Activated naive CD4-positive, alpha-beta T cell treated with anti-CD3 and anti-CD28 coated beads, Interleukin-2, amount 50 U/mL, for 16 hours (primary cell): ENCODE data around the gene TMEM114.
A peak's percentile ranks its signal among the peaks of the same experiment; 100 is the strongest.
"Not testable (repeated sequence)": the region's sequence is repeated elsewhere in the genome, so short reads cannot be mapped to it uniquely, and the experiment has no call there.

Experiments
- DNase-seq: peaks from one replicate; pipeline ENCODE4 v3.0.0-alpha.2; 2020

Gene TMEM114

GRCh38 chr16:8572919-8573724, 17.2 kb downstream of the TMEM114 start:
- DNase-seq, result no peak

DNA sequence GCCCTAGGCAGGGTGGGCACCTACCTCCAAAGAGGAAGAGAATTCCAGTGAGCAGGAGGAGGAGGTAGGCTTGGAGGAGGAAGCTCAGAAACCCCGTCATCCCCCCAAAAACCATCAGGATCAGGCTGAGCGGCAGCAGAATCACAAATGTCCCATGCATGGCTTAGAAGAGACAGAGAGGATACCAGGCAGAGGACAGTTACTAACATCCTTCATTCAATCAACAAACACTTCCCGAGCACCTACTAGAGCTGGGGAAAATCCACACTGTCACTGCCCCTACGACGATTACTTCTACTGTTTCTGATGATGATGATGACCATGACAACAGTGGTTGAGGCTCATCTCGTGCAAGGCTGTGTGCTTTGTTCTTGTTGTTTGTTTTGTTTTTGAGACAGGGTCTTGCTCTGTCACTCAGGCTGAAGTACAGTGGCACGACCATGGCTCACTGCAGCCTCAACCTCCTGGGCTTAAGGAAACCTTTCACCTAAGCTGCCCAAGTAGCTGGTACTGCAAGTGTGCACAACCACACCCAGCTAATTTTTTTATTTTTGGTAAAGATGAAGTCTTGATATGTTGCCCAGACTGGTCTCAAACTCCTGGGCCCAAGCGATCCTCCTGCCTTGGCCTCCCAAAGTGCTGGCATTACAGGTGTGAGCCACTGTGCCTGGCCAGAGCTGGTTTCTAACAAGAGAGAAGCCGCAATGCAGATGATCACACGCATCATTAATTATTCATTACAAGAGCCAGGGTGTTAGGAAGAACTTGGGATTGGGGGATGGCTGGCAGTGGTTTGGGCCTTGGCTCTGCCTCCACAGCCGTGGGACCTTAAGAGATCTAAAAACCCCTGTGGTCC, 18.0 kb downstream of the TMEM114 start:
- no peak for DNase-seq

GRCh38 chr16:8571061-8571596, 19.2 kb downstream of the TMEM114 start:
- DNase-seq, result no peak

DNA sequence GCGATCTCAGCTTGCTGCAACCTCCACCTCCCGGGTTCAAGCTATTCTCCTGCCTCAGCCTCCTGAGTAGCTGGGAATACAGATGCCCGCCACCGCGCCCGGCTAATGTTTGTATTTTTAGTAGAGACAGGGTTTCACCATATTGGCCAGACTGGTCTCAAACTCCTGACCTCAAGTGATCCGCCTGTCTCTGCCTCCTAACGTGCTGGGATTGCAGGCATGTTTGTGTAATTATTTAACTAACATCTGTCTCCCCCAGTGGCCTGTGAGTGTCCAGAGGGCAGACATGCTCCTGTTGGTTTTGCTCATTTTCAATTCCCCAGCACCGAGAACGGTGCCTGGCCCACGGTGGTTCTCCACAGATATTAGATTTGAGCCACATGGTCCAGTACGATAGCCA, 19.9 kb downstream of the TMEM114 start:
- not testable (repeated sequence) for DNase-seq

DNA sequence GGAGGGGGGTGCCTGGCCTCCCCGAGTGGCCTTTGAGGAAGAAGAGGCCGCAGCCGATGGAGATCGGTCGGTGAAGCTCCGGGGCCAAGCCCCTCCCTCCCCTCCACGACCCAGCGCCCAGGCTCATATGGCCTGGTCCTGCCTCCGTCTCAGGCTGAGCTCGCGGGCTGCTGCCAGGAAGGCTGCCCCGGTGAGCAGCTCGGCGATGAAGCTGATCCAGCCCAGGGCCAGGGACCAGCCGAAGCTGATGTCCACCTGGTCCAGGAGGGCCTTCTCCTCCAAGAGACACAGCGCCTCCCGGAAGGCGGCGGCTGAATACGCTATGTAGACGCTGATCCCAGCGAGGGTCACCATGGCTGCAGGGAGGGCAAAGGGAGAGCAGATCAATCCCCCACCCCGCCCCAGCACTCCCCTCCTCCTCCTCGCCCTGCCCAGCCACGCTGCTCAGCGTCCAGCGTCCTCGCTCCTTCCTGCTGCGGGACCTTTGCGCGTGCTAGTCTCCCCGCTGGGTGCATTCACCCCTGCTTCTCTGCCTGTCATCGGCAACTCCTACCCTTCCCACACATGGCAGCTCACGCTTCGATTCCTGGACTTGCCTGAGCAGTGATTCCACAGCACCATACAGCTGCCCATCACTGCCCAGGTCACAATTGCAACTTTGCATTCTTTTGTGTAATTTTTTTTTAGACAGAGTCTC, 20.5 kb downstream of the TMEM114 start:
- no peak for DNase-seq

DNA sequence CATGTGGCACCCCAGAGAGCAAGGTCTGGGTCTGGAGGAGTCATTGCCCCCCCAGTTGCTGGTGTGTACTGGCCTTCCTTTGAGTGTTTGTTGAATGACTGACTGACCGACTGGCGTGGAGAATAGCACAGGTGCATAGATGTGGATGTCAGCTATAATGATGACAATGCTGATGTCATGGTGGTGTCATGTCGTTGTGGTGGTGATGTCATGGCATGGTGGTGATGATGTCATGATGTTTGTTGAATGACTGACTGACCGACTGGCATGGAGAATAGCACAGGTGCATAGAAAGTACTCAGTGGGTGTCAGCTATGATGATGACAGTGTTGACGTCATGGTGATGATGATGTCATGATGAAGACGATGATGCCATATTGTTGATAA, 22.1 kb downstream of the TMEM114 start:
- no peak for DNase-seq

- peak; percentile 71 for DNase-seq
Measured at GRCh38 chr16:8567355-8568230, 22.7 kb downstream of the TMEM114 start.

DNA sequence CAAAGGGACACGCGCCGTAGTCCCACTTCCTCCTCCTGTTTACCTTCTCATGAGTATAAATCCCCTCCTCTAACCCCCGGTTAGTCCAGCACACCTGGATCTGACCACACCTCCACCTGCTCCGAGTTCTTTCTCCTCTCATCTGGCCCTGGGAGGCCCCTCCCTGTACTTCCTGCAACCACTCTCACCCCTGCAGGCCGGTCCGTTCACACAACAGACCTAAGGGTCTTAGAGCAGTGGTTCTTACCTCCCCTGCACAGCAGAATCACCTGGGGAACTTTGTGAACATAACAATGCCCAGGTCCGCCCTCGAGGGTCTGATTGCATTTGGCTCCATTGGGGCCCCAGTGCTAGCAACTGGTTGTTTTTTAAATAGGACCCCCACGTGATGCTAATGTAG, 24.8 kb downstream of the TMEM114 start:
- no peak for DNase-seq

DNA sequence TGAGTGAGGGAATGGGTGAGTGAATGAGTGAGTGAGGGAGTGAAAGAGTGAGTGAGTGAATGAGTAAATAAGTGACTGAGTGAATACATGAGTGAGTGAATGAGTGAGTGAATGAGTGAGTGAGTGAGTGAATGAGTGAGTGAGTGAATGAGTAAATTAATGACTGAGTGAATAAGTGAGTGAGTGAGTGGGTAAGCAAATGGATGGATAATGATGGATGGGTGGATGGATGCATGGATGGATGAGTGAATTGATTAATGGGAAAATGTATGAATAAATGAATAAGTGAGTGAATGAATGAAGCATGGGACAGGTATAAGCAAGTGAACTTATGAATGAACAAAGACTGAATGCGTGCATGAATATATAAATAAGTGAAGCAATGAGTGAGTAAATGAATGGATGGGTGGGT, 25.4 kb downstream of the TMEM114 start:
- DNase-seq, result no peak

DNA sequence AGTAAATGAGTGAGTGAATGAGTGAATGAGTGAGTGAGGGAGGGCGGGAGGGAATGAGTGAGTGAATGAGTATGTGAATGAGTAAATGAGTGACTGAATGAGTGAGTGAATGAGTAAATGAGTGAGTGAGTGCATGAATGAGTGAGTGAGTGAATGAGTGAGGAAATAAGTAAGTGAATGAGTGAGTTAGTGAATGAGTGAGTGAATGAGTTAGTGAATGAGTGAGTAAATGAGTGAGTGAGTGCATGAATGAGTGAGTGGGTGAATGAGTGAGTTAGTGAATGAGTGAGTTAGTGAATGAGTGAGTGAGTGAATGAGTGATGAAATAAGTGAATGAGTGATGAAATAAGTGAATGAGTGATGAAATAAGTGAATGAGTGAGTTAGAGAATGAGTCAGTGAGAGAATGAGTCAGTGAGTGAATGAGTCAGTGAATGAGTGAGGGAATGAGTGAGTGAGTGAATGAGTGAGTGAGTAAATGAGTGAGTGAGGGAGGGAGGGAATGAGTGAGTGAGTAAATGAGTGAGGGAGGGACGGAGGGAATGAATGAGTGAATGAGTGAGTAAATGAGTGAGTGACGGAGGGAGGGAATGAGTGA, 26.3 kb downstream of the TMEM114 start:
- DNase-seq, result not testable (repeated sequence)

GRCh38 chr16:8561496-8561895, 28.8 kb downstream of the TMEM114 start:
- no peak for DNase-seq

GRCh38 chr16:8555400-8555799, 34.9 kb downstream of the TMEM114 start:
- DNase-seq, result no peak

GRCh38 chr16:8554881-8555280, 35.4 kb downstream of the TMEM114 start:
- DNase-seq, result no peak

- DNase-seq, result no peak
Measured at GRCh38 chr16:8554022-8554421, 36.3 kb downstream of the TMEM114 start.

DNA sequence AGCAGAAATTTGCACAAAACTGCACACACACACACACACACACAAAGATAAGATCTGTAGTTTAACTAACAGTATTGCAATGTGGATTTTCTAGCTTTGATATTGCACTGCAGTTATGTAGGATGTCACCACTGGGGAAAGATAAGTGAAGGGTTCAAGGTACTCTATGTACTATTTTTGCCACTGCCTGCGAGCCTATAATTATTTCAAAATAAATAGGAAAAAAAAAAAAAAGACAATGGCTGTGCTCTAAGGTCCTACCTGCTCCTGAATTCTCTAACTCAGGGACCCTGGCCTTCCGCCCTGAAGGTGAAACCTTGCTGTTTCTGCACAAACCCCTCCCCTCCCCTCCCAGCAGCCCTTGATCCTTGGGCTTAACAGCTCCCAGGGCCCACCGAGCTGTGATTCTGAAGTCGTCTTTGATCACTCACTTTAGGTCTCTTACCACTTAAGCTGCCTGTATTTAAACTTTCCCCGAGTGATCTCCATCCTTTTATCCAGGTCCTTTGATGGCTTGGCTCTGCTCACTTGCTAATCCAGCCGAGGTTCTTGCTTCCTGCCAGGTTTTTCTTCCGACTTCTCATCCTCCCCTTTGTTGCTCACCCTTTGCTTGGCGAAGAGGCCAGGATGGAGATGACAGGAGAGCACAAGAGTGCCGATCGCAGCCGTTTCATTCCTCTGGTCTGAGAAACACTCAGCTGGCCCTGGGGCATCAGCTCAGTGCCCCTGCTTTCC, 37.7 kb downstream of the TMEM114 start:
- no peak for DNase-seq

DNA sequence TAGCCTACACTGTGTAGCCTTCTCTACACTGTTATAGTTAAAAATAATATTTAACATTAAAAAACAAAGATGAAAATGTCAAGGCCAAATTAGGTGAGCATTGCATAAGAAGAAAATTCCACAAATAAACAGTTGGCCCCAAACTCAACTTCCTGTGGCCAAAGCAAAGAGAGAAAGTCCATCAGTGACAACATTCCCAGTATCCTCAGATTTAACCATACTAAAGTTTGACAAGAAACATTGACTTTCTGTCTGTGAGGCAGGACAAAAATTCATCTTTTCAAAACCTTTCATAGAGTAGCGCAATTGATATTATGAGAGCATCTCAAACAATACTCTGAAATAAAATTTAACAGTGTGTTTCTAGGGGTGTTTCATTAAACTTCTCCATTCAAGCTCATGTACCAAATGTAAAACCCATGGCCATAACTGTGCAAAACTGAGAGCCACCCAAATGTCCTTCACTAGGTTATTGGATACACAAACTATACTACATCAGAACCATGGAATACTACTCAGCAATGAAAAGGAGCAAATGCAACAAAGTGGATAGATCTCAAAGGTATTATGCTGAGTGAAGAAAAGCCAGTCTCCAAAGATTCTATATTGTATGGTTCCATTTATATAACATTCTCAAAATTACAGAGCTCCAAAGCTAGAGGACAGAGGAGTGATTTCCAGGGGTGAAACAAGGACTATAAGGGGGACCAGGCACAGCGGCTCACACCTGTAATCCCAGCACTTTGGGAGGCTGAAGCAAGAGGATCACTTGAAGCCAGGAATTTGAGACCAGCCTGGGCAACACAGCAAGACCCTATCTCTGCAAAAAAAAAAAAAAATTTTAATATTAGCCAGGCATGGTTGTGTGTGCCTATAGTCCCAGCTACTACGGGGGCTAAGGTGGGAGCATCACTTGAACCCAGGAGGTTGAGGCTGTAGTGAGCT, 38.7 kb downstream of the TMEM114 start:
- DNase-seq, result no peak

GRCh38 chr16:8550728-8551387, 39.5 kb downstream of the TMEM114 start:
- no peak for DNase-seq

- DNase-seq, result no peak
Measured at GRCh38 chr16:8549843-8550412, 40.4 kb downstream of the TMEM114 start.

DNA sequence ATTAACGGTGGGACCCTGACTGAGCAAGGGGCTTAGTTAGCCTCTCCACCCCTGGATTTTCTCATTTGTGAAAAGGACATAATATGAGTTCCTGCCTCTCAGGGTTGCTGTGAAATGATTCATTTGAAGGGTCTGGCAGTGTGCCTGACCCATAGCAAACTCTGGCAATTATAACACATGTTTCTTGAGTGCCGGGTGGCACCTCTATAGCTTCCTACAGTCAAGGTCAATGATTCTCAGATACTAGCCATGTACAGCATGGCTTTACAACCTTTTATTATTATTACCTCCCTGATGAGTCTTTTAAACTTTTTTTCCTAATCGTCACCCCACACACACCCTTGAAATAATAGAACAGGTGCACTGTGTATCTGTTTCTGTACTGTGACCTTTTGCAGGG, 42.1 kb downstream of the TMEM114 start:
- no peak for DNase-seq
